Epithelial cell of umbilical artery (primary cell): ENCODE data around the gene SLC26A1. TPM values are rescaled to one million over a fixed set of nuclear protein-coding genes. Genes with fewer than 3 reads are reported as not detected.

Experiments
- total RNA-seq: library from RNA; depleted of rRNA; stranded (reverse); fragments of >200 nt; gene quantifications from 2 replicates; pipeline ENCODE4 v1.2.3, GENCODE V29; 2014

The SLC26A1 gene, protein sequence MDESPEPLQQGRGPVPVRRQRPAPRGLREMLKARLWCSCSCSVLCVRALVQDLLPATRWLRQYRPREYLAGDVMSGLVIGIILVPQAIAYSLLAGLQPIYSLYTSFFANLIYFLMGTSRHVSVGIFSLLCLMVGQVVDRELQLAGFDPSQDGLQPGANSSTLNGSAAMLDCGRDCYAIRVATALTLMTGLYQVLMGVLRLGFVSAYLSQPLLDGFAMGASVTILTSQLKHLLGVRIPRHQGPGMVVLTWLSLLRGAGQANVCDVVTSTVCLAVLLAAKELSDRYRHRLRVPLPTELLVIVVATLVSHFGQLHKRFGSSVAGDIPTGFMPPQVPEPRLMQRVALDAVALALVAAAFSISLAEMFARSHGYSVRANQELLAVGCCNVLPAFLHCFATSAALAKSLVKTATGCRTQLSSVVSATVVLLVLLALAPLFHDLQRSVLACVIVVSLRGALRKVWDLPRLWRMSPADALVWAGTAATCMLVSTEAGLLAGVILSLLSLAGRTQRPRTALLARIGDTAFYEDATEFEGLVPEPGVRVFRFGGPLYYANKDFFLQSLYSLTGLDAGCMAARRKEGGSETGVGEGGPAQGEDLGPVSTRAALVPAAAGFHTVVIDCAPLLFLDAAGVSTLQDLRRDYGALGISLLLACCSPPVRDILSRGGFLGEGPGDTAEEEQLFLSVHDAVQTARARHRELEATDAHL
- not detected in 2 replicates for total RNA-seq

DNA sequence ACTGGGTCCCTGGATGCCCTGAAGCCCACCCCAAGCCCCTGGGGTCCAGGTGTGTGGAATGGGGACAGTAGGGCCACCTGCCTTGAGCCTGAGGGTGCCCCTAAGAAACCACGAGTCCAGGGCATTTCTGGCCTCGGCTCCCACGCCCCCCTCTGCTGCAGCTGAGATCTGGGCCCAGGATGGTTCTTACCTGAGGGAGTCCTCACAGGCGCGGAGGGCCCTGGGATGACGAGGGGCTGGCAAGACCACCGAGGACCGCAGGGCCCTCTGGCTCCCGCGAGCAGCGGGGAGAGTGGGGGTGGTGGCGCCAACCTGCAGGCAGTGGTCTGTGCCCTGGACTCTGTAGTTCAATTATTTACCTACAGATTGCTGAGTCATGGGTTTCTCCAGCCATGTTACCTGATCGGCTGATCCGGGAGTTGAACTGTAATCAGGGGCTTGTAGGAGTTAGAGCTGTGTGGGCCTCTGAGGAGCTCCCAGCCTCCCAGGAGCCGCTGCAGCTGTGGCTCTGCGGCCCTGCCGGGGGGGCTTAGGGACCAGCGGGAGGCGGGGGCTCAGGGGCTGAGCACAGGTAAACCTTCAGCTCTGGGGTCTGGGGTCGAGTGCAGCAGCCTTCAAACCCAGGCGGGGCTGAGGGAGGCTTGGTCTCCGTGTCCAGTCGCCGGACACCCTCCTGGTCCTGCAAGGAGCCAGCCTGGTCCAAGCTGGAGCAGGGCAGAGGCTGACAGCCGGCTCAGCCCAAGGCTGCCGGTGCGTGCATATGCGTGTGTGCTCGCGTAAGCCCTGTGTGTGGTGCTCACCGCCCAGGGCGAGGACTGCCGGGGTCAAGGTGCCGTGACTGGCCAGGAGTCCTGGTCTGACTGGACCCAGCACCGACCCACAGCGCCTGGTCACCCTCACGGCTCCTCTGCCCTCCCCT lies at the start of gene SLC26A1:
SLC26A1 (minus strand) TSS at position 294 of the 919 bp plus-strand sequence. CDS start 1,701 bp downstream, outside the sequence.

DNA sequence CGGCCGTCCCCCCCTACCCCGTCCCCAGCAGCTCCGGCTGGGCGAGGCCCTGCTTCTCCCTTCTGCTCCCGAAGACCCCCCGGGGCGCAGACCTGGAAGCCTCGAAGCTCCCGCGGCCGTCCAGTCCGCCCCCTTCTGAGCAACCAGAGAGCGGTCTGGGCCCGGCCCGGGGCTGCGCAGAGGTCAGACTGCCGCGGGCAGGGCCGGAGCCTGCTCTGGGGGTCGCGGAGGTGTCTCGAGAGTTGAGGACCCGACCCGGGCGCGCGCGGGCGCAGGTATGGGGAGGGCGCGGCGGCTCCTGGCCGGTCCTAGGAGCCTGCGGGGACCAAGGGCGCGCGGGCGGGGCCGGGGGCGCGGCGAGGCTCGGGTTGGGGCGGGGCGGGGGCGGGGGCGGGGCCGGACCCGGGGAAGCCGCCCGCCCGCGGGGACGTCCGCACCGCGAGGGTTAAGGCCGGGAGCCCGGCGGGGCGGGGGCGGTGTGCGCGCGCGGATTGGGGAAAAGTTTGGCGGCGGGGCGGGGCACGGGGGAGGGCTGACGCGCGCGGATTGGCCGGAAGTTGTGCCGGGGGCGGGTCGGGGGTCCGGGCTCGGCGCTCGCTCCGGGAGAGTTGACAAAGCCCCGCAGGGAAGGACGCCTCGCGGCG lies 17.9 kb upstream of the SLC26A1 start, which contains the start of gene FGFRL1:
FGFRL1 (plus strand) TSS at position 605 of the 644 bp plus-strand sequence. CDS start 860 bp downstream, outside the sequence.

GRCh38 chr4:986879-987623 lies 6.2 kb downstream of the SLC26A1 start, which contains the start of gene IDUA:
IDUA (plus strand) TSS chr4:987044; CDS start chr4:987085, 41 bp downstream.

GRCh38 chr4:973431-974397 lies 19.5 kb downstream of the SLC26A1 start, which contains the start of gene DGKQ:
DGKQ (minus strand) TSS chr4:973569; CDS start chr4:973482, 87 bp downstream.

Other genes with a start within 250 kb of the SLC26A1 start
- not detected in 2 replicates for gene CPLX1, start 167.3 kb downstream of the SLC26A1 start, total RNA-seq
- gene GAK, start 61.1 kb downstream of the SLC26A1 start, total RNA-seq, result 45.4 and 46.4 TPM in 2 replicates
- gene TMEM175, start 60.9 kb downstream of the SLC26A1 start, total RNA-seq, result 4.5 and 4.7 TPM in 2 replicates
- 17.9 and 18.8 TPM in 2 replicates for gene DGKQ, start 19.8 kb downstream of the SLC26A1 start, total RNA-seq
- 3.0 and 6.8 TPM in 2 replicates for gene IDUA, start 6.4 kb downstream of the SLC26A1 start, total RNA-seq
- 4.7 and 10.7 TPM in 2 replicates for gene FGFRL1, start 18.2 kb upstream of the SLC26A1 start, total RNA-seq
- 0.32 and 0.91 TPM in 2 replicates for gene RNF212, start 120.2 kb upstream of the SLC26A1 start, total RNA-seq
- 2.6 and 19.9 TPM in 2 replicates for gene SPON2, start 179.2 kb upstream of the SLC26A1 start, total RNA-seq